ENCODE data around the gene TIMP3.
"Not testable (repeated sequence)": the region's sequence is repeated elsewhere in the genome, so short reads cannot be mapped to it uniquely, and the experiment has no call there.

Gene TIMP3

GRCh38 chr22:32801537-32802236 is at the start of gene TIMP3:
TSS of gene TIMP3 (plus strand) at chr22:32801705. CDS start at chr22:32802002, 297 bp downstream.
- DNase-seq = peak; percentile 52

GRCh38 chr22:32752326-32752725 is 49.2 kb upstream of the TIMP3 start:
- no peak for DNase-seq

DNA sequence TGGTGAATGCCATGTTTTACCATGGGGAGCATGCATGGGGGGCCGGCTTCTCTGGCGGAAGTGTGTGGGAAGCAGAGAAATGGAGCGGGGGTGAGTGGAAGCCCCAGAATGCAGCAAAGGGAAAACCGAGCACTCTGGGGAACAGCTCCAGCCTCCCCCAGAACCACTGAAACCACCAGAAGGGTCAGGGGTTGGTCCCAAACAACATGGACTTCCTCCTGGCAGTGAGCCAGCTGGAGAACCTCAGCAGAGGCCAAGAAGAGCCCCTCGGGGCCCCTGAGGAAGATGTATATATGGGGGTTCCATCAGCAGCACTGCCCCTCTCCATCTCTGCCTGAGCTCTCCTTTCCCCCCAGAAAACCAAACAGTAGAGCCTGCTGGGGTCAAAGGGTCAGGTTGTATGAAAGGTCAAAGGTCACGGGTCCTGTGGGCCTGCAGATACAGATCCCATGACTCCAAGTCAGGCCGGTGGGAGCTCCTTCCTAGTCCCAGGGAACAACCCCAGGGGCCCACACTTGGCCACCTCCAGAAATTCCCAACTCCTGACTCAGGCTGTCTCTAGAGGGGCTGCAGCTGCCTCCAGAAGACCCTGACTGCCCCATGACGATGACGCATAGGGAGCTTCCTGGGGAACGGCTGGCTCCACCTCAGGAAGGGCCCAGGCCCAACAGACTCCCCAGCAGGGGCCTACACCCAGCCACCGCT is 48.5 kb upstream of the TIMP3 start:
- DNase-seq = no peak

DNA sequence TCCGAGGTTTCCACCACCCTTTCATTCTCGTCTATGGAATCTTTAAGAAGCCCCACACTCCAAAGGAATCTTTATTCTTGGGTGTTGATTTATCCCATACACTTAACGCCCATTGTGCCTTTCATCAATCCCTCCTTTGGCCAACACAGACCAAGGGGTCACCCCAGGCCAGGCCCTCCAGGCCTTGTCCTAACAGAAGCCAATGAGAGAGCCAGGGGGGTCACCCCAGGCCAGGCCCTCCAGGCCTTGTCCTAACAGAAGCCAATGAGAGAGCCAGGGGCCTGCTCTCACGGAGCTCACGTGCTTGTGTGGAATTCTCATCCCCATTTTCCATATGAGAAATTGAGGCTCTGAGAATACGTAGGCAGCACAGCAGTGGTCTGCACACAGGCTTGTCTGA is 47.9 kb upstream of the TIMP3 start:
- DNase-seq = no peak

GRCh38 chr22:32754413-32755041 is 47.0 kb upstream of the TIMP3 start:
- DNase-seq = no peak

- not testable (repeated sequence) for DNase-seq
Observed at GRCh38 chr22:32757086-32757762, 44.3 kb upstream of the TIMP3 start.

DNA sequence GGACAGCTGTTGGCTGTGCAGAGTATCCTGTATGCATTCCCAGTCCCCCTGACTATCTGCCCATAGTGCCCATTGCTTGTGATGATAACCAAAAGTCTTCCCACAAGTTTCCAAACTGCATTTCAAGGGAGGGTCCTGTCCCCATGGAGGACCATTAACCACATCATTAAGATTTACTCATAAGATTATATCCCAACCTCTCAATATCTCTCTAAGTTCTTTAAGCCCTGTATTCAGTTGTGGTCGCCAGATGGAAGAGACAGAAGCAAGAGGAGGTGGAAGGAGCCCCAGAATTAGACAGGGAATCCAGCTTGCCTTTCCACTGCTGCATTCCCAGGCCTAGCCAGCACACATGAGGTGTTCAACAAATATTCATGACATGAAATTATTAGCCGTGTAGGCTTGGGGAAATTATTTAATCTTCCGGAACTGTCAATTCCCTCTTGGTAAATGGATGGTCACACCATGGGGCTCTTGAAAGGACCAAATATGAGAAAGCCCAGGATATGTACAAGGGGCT is 42.6 kb upstream of the TIMP3 start:
- DNase-seq = no peak

GRCh38 chr22:32760396-32760795 is 41.1 kb upstream of the TIMP3 start:
- no peak for DNase-seq

DNA sequence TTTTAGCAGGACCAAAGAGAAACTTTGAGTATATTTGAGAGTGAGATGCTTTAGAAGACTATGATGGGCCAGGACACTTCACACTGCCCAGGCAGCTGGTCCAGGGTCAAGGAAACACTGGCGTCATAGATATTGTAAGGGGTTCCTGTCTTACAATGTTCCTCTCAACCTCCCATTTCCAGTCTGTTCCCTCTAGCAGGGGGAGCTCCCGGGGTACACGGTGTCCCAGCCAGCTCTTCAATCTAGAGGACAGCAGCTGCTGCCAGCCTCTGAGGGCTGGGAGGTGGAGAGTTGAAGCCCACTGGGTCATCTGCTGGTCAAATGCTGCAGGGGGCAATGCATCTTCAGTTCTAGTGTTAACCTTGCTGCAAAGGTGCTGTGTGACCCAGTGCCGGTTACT is 40.7 kb upstream of the TIMP3 start:
- DNase-seq = no peak

DNA sequence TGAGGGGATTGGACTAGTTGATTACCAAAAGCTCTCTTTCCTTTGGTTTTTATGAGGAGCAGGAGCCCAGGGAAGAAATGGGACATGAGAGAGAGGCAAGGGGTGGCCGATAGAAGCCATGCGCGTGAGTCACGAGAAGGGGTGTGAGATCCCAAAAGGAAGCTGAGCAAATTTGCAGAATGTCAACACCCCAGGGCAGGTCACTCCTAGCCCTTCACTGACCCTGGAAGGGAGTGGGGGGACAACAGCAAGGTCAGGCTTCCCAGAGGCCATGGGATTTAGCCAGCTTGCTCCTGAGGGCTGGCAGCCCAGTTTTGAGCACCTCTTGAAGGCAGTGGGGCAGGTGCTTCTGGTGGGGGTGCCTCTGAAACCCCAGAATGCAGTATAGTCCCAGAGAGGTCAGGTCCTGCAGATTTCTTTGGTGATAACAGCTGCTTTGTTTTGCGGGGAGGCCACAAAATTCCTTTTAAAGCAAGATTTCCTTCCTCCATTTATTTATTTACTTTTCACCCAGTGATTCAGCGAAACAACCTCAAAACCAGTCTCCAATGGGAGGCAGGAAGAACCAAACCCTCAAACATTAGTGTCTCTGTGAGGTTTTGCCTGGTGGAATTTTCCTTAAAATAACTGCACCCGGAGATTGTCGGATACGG is 40.1 kb upstream of the TIMP3 start:
- DNase-seq = no peak

- DNase-seq = no peak
Observed at GRCh38 chr22:32764330-32765131, 37.0 kb upstream of the TIMP3 start.

- DNase-seq = no peak
Observed at GRCh38 chr22:32765132-32765618, 36.3 kb upstream of the TIMP3 start.

GRCh38 chr22:32771756-32772155 is 29.7 kb upstream of the TIMP3 start:
- no peak for DNase-seq

DNA sequence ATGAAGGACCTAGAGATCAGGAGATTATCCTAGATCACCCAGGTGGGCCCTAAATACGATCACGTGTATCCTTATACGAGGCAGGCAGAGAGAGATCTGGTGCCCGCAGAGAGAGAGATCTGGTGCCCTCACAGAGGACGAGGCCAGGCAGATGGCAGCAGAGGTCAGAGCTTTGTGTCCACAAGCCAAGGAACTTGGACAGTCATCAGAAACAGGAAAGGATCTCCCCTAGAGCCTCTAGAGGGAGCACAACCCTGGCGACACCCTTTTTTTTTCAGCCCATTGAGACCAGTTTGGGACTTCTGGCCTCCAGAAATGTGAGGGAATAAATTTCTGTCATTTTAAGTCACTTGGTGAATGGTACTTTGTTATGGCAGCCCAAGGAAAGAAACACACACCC is 25.5 kb upstream of the TIMP3 start:
- no peak for DNase-seq

- DNase-seq = no peak
Observed at GRCh38 chr22:32776397-32776796, 25.1 kb upstream of the TIMP3 start.

DNA sequence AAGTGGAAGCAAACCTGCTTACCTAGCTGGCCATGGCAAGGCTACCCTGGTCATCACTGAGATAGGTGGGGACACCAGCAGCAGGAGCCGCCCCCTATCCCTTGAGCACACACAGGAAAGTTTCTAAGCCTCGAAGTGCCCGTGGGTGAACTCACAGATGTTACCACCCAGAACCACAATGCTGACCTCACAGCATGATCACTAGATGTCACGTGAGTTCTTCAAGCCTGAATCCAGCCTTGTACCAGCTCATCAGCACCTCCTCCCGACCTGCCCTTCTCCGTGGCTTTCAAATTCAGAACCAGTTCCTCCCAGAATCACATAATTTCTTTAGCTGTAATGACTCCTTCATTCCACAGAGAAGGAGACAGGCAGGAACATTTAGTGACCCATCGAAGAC is 24.7 kb upstream of the TIMP3 start:
- DNase-seq = no peak

- DNase-seq = no peak
Observed at GRCh38 chr22:32777987-32778386, 23.5 kb upstream of the TIMP3 start.

- DNase-seq = no peak
Observed at GRCh38 chr22:32780726-32781310, 20.7 kb upstream of the TIMP3 start.

- DNase-seq = no peak
Observed at GRCh38 chr22:32781695-32782094, 19.8 kb upstream of the TIMP3 start.

DNA sequence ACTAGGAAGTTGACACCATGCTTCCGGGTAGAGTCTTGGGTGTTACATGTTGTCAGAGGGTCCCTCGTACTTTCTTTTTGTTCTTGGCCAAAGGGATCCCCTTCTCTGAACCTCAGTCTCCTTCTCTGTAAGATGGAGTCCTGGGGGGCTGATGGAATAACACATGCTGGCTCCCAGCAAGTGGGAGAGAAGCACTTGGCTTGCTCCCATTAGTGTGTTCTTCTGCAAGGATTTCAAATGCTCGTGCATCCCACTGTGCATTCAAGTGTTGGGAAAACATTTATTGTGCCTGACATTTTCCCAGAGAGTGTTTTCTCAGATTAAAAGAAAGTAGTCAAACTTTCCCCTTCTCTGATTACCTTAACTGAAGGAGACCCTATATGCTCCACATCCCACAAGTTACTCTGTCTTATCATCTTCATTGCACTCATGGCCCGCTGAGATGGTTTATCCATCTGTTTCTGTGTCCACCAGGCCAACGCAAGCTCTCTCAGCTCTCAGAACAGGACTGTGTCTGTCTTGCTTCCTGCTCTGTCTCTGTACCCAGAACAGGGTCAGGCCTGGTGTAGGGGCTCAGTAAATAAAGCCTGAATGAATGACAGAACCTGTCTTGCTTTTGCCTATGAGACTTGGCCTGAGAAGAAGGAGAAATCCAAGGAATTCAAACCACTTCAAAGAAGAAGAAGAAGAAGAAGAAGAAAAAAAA is 16.0 kb upstream of the TIMP3 start:
- DNase-seq = no peak

DNA sequence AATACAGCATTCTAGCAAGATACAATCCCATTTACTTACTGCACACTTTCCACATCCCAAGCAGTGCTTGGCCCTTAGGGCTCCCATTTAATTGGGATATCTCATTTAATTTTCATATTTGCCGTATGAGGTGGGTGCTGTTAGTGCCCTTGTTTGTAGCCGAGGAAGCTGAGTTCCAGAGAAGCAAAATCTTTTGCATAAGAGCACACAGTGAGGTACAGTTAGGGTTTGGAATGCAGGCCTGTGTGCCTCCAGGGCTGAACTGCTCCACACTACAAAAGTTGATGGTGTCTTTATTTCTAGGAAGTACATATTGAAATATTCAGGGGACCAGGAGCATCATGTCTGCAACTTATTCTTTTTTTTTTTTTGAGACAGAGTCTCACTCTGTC is 15.5 kb upstream of the TIMP3 start:
- DNase-seq = no peak

Data from NCI-H1105 treated with DMSO at 0.1 percent for 48 hours (cell line).